Measurements from ENCODE around the gene EHD4. TPM values are rescaled to one million over a fixed set of nuclear protein-coding genes. Genes with fewer than 3 reads are reported as not detected.

EHD4 gene
- total RNA-seq, 1 experiment from 2014 or later: 20.2 TPM

DNA sequence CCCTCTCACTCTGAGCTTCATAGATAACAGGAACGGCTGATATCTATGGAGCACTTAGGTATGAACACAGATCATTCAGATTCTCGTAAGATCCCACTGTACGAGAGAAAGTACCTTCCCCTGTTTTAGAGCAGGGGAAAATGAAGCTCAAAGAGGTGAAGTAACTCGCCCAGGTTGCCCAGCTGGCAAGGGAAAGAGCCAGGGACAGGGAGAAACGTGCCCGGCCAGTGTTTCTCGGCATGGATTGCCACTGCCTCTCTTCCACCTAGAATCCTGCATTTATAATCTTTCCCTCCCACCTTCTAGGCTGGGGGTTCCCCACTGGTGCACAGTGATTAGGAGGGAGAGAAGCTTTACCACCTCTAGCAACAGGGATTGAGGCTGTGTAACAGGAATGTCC is 39.0 kb downstream of the EHD4 start:
- no TSS peak for BruUV-seq (replicated peaks)
- Mint-ChIP-seq H3K27me3 (ENCODE audit: unreplicated experiment) (no peaks in the 10 kb centered on the region), H3K9me3 (ENCODE audit: low read depth, unreplicated experiment) (no peaks in the 10 kb centered on the region), H3K27ac (ENCODE audit: unreplicated experiment) (no peak overlapping the region), H3K36me3 (ENCODE audit: insufficient read depth, unreplicated experiment) (peaks cover 20% of the 10 kb centered on the region), H3K4me1 (ENCODE audit: low read depth, unreplicated experiment) (peaks cover 22% of the 10 kb centered on the region), H3K4me3 (ENCODE audit: low read depth, unreplicated experiment) (no peak overlapping the region)
- CTCF ChIA-PET: no interaction called here
- no peak for DNase-seq
- intact Hi-C loops (cut with micrococcal nuclease; ENCODE audit: unreplicated experiment): no loop called here
- TF ChIP-seq, protein P1, sequence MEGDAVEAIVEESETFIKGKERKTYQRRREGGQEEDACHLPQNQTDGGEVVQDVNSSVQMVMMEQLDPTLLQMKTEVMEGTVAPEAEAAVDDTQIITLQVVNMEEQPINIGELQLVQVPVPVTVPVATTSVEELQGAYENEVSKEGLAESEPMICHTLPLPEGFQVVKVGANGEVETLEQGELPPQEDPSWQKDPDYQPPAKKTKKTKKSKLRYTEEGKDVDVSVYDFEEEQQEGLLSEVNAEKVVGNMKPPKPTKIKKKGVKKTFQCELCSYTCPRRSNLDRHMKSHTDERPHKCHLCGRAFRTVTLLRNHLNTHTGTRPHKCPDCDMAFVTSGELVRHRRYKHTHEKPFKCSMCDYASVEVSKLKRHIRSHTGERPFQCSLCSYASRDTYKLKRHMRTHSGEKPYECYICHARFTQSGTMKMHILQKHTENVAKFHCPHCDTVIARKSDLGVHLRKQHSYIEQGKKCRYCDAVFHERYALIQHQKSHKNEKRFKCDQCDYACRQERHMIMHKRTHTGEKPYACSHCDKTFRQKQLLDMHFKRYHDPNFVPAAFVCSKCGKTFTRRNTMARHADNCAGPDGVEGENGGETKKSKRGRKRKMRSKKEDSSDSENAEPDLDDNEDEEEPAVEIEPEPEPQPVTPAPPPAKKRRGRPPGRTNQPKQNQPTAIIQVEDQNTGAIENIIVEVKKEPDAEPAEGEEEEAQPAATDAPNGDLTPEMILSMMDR (IDR thresholded peaks at IDR 0.05; ENCODE audit: unreplicated experiment): no peak

- BruUV-seq (replicated peaks): no TSS peak
- peaks cover 28% of the 10 kb centered on the region for H3K4me1 Mint-ChIP-seq (ENCODE audit: low read depth, unreplicated experiment)
- no peak overlapping the region for H3K27ac Mint-ChIP-seq (ENCODE audit: unreplicated experiment)
- H3K36me3 Mint-ChIP-seq (ENCODE audit: insufficient read depth, unreplicated experiment): peaks cover 18% of the 10 kb centered on the region
- TF ChIP-seq, protein P1 (IDR thresholded peaks at IDR 0.05; ENCODE audit: unreplicated experiment): no peak
- no peak overlapping the region for H3K4me3 Mint-ChIP-seq (ENCODE audit: low read depth, unreplicated experiment)
- no peaks in the 10 kb centered on the region for H3K27me3 Mint-ChIP-seq (ENCODE audit: unreplicated experiment)
- intact Hi-C loops (cut with micrococcal nuclease; ENCODE audit: unreplicated experiment): no loop called here
- CTCF ChIA-PET: no interaction called here
- H3K9me3 Mint-ChIP-seq (ENCODE audit: low read depth, unreplicated experiment): no peaks in the 10 kb centered on the region
- no peak for DNase-seq
Measured at GRCh38 chr15:41932511-41933289, 39.7 kb downstream of the EHD4 start.

DNA sequence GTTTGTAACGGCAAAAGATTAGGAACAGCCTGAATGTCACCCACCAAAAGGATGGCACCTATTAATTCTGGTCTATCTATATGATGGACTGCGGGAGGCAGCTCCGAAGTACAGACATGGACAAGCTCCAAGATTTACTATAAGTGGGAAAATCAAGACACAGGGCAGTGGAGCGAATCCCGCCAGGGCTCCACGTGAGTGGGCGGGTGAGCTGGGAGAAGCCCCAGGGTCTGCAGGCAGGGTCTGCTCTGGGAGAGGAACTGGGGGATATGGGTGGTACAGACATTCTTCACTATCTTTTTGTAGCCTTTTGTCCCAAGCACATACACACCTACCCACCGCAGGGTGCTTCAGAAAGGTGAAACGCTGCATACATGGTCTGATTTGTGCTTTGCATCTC is 40.3 kb downstream of the EHD4 start:
- Mint-ChIP-seq H3K27me3 (ENCODE audit: unreplicated experiment) (no peaks in the 10 kb centered on the region), H3K9me3 (ENCODE audit: low read depth, unreplicated experiment) (no peaks in the 10 kb centered on the region), H3K36me3 (ENCODE audit: insufficient read depth, unreplicated experiment) (peaks cover 12% of the 10 kb centered on the region), H3K4me3 (ENCODE audit: low read depth, unreplicated experiment) (no peak overlapping the region), H3K27ac (ENCODE audit: unreplicated experiment) (no peak overlapping the region), H3K4me1 (ENCODE audit: low read depth, unreplicated experiment) (peaks cover 34% of the 10 kb centered on the region)
- no peak for DNase-seq
- CTCF ChIA-PET: no interaction called here
- intact Hi-C loops (cut with micrococcal nuclease; ENCODE audit: unreplicated experiment): no loop called here
- BruUV-seq (replicated peaks): no TSS peak
- TF ChIP-seq, protein P1 (IDR thresholded peaks at IDR 0.05; ENCODE audit: unreplicated experiment): no peak

- no peak overlapping the region for H3K4me3 Mint-ChIP-seq (ENCODE audit: low read depth, unreplicated experiment)
- no TSS peak for BruUV-seq (replicated peaks)
- H3K36me3 Mint-ChIP-seq (ENCODE audit: insufficient read depth, unreplicated experiment): peaks cover 20% of the 10 kb centered on the region
- no peaks in the 10 kb centered on the region for H3K9me3 Mint-ChIP-seq (ENCODE audit: low read depth, unreplicated experiment)
- H3K27me3 Mint-ChIP-seq (ENCODE audit: unreplicated experiment): no peaks in the 10 kb centered on the region
- intact Hi-C loops (cut with micrococcal nuclease; ENCODE audit: unreplicated experiment): no loop called here
- TF ChIP-seq, protein P1 (IDR thresholded peaks at IDR 0.05; ENCODE audit: unreplicated experiment): no peak
- CTCF ChIA-PET: interaction anchor here (0.5 kb wide), 1 partner anchor 29 kb away, joined by 8 read pairs; no protein-coding TSS in a partner anchor
- no peak for DNase-seq
- no peak overlapping the region for H3K27ac Mint-ChIP-seq (ENCODE audit: unreplicated experiment)
- H3K4me1 Mint-ChIP-seq (ENCODE audit: low read depth, unreplicated experiment): peaks cover 46% of the 10 kb centered on the region
Measured at GRCh38 chr15:41930867-41931222, 41.5 kb downstream of the EHD4 start.

Data from Calu3 (cell line).